ENCODE results near the gene TSPAN7.

Gene TSPAN7

DNA sequence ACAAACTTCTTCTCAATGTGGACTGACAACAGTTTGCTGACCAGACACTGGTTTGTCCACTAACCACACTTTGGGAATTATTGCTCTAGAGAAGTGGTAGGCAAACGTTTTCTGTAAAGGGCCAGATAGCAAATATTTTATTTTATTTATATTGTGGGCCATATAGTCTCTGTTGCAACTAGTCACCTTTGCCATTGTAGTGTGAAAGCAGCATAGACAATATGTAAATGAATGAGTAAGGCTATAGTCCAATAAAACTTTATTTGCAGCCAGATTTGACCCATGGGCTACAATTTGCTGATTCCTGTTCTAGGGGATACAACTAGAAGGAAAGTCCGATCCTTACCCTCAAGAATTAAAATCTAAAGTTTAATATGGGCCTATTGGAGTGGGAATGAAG lies 14.5 kb downstream of the TSPAN7 start:
- Histone ChIP-seq H3K27me3 (no peaks in the 10 kb centered on the region), H3K4me3 (no peak overlapping the region), H3K27ac (no peak overlapping the region), H3K4me2 (no peak overlapping the region), H4K20me1 (no peaks in the 10 kb centered on the region), H3K9ac (no peak overlapping the region), H3K36me3 (no peaks in the 10 kb centered on the region), H3K4me1 (no peaks in the 10 kb centered on the region), H3K9me3 (replicated peaks in 1 of 11) (no peaks in the 10 kb centered on the region)
- TF ChIP-seq Cebpa-rat (IDR thresholded peaks at IDR 0.05): no peak

- Histone ChIP-seq H3K4me1 (no peaks in the 10 kb centered on the region), H3K36me3 (no peaks in the 10 kb centered on the region), H3K9ac (no peak overlapping the region), H3K4me3 (no peak overlapping the region), H3K27ac (no peak overlapping the region), H4K20me1 (no peaks in the 10 kb centered on the region), H3K9me3 (replicated peaks in 1 of 11) (no peaks in the 10 kb centered on the region), H3K27me3 (no peaks in the 10 kb centered on the region), H3K4me2 (no peak overlapping the region)
- no peak for TF ChIP-seq Cebpa-rat (IDR thresholded peaks at IDR 0.05)
Measured at GRCh38 chrX:38577738-38578137, 16.4 kb downstream of the TSPAN7 start.

DNA sequence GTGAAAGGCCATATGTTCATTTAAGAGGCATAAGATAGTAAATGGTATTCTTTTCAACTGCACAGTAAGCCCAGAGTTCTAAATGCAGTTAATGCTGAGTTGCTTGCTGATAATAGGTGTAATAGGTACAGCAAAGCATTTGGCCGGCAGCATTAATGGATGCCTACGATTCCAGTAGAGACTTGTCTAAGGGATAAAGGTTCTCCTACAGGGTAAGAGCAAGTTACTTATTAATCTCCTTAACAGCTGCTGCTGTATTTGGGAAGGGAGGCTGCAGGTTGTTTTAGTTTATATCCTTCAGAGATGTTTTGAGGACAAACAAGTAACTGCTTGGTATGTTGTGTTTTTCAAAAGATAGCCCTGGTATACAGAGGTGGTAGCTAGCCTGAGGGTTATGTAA lies 16.8 kb downstream of the TSPAN7 start:
- H3K4me2 ChIP-seq: no peak overlapping the region
- H3K36me3 ChIP-seq: no peaks in the 10 kb centered on the region
- no peaks in the 10 kb centered on the region for H3K27me3 ChIP-seq
- H3K4me3 ChIP-seq: no peak overlapping the region
- H3K27ac ChIP-seq: no peak overlapping the region
- H3K9me3 ChIP-seq (replicated peaks in 1 of 11): no peaks in the 10 kb centered on the region
- no peak for TF ChIP-seq Cebpa-rat (IDR thresholded peaks at IDR 0.05)
- no peak overlapping the region for H3K9ac ChIP-seq
- no peaks in the 10 kb centered on the region for H3K4me1 ChIP-seq
- H4K20me1 ChIP-seq: no peaks in the 10 kb centered on the region

- H3K9ac ChIP-seq: no peak overlapping the region
- no peaks in the 10 kb centered on the region for H3K36me3 ChIP-seq
- H3K27me3 ChIP-seq: no peaks in the 10 kb centered on the region
- no peak for TF ChIP-seq Cebpa-rat (IDR thresholded peaks at IDR 0.05)
- no peaks in the 10 kb centered on the region for H3K4me1 ChIP-seq
- no peak overlapping the region for H3K4me2 ChIP-seq
- no peak overlapping the region for H3K27ac ChIP-seq
- H3K9me3 ChIP-seq (replicated peaks in 1 of 11): no peaks in the 10 kb centered on the region
- no peak overlapping the region for H3K4me3 ChIP-seq
- no peaks in the 10 kb centered on the region for H4K20me1 ChIP-seq
Measured at GRCh38 chrX:38583181-38583580, 21.8 kb downstream of the TSPAN7 start.

GRCh38 chrX:38594434-38594833 lies 33.1 kb downstream of the TSPAN7 start:
- no peak overlapping the region for H3K4me3 ChIP-seq
- H3K9me3 ChIP-seq (replicated peaks in 1 of 11): peaks cover 12 to 26% (median 19%) of the 10 kb centered on the region in 11 experiments
- H3K36me3 ChIP-seq: no peaks in the 10 kb centered on the region
- H3K27me3 ChIP-seq: no peaks in the 10 kb centered on the region
- H4K20me1 ChIP-seq: no peaks in the 10 kb centered on the region
- H3K27ac ChIP-seq: no peak overlapping the region
- H3K4me2 ChIP-seq: no peak overlapping the region
- no peaks in the 10 kb centered on the region; a peak in 1 of 20 replicates for H3K4me1 ChIP-seq
- TF ChIP-seq Cebpa-rat (IDR thresholded peaks at IDR 0.05): no peak
- H3K9ac ChIP-seq: no peak overlapping the region

GRCh38 chrX:38595801-38596200 lies 34.5 kb downstream of the TSPAN7 start:
- Histone ChIP-seq H3K4me1 (peaks cover 0 to 12% (median 0%) of the 10 kb centered on the region in 10 experiments; a peak in 4 of 20 replicates), H3K9ac (no peak overlapping the region), H3K36me3 (no peaks in the 10 kb centered on the region), H3K27me3 (no peaks in the 10 kb centered on the region), H3K4me2 (no peak overlapping the region), H3K27ac (no peak overlapping the region), H3K9me3 (replicated peaks in 1 of 11) (peaks cover 12 to 26% (median 19%) of the 10 kb centered on the region in 11 experiments), H3K4me3 (no peak overlapping the region), H4K20me1 (no peaks in the 10 kb centered on the region)
- TF ChIP-seq Cebpa-rat (IDR thresholded peaks at IDR 0.05): no peak

- TF ChIP-seq Cebpa-rat (IDR thresholded peaks at IDR 0.05): no peak
- H3K9ac ChIP-seq: no peak overlapping the region
- no peak overlapping the region for H3K4me3 ChIP-seq
- H3K36me3 ChIP-seq: no peaks in the 10 kb centered on the region
- peaks cover 7 to 17% (median 13%) of the 10 kb centered on the region in 11 experiments for H3K9me3 ChIP-seq (replicated peaks in 1 of 11)
- no peak overlapping the region for H3K4me2 ChIP-seq
- peaks cover 0 to 12% (median 0%) of the 10 kb centered on the region in 10 experiments; a peak in 4 of 20 replicates for H3K4me1 ChIP-seq
- no peaks in the 10 kb centered on the region for H3K27me3 ChIP-seq
- H4K20me1 ChIP-seq: no peaks in the 10 kb centered on the region
- no peak overlapping the region for H3K27ac ChIP-seq
Measured at GRCh38 chrX:38596939-38597338, 35.6 kb downstream of the TSPAN7 start.

- TF ChIP-seq Cebpa-rat (IDR thresholded peaks at IDR 0.05): no peak
- no peak overlapping the region for H3K4me3 ChIP-seq
- no peaks in the 10 kb centered on the region for H3K36me3 ChIP-seq
- no peaks in the 10 kb centered on the region for H4K20me1 ChIP-seq
- H3K4me2 ChIP-seq: peak overlapping the region in 4 of 11 experiments; percentile 2 to 17 (median 11); a peak in 4 of 22 replicates
- no peaks in the 10 kb centered on the region for H3K9me3 ChIP-seq (replicated peaks in 1 of 11)
- no peak overlapping the region for H3K27ac ChIP-seq
- peaks cover 0 to 12% (median 0%) of the 10 kb centered on the region in 10 experiments; a peak in 4 of 20 replicates for H3K4me1 ChIP-seq
- H3K9ac ChIP-seq: no peak overlapping the region
- H3K27me3 ChIP-seq: no peaks in the 10 kb centered on the region
Measured at GRCh38 chrX:38599796-38600755, 38.7 kb downstream of the TSPAN7 start.

- Histone ChIP-seq H3K36me3 (no peaks in the 10 kb centered on the region), H3K4me1 (peaks cover 0 to 12% (median 0%) of the 10 kb centered on the region in 10 experiments; a peak in 5 of 20 replicates), H3K9me3 (replicated peaks in 1 of 11) (no peaks in the 10 kb centered on the region), H3K9ac (no peak overlapping the region), H4K20me1 (no peaks in the 10 kb centered on the region), H3K4me3 (no peak overlapping the region), H3K27ac (no peak overlapping the region), H3K27me3 (no peaks in the 10 kb centered on the region), H3K4me2 (no peak overlapping the region)
- TF ChIP-seq Cebpa-rat (IDR thresholded peaks at IDR 0.05): no peak
Measured at GRCh38 chrX:38601866-38602265, 40.5 kb downstream of the TSPAN7 start.

DNA sequence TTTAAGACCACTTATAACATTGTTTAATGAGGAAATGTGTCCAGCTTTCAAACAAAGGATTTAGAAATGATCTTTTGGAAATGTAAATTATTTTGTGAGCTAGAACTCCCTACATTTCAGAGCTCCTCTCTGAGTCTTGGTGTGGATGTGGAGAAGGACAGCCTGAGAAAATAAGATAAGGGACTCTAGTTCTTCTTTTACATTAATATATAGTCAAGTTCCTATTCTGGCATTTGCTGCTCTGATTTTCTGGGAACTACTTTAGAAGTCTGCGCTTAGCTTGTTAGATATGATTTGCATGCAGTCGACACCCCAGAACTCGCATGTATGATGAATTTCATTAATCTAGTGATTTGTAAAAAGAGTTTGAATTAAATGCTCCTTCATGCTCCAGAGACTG lies 45.5 kb downstream of the TSPAN7 start:
- H3K9ac ChIP-seq: no peak overlapping the region
- no peaks in the 10 kb centered on the region for H3K36me3 ChIP-seq
- no peak overlapping the region for H3K4me3 ChIP-seq
- H4K20me1 ChIP-seq: no peaks in the 10 kb centered on the region
- no peaks in the 10 kb centered on the region for H3K9me3 ChIP-seq (replicated peaks in 1 of 11)
- H3K4me2 ChIP-seq: no peak overlapping the region; a peak in 2 of 22 replicates
- no peak for TF ChIP-seq Cebpa-rat (IDR thresholded peaks at IDR 0.05)
- H3K27ac ChIP-seq: no peak overlapping the region
- H3K4me1 ChIP-seq: peaks cover 0 to 13% (median 7%) of the 10 kb centered on the region in 10 experiments; a peak in 6 of 20 replicates
- no peaks in the 10 kb centered on the region for H3K27me3 ChIP-seq
